ENCODE results near the gene MTCH2.
A peak's percentile ranks its signal among the peaks of the same experiment; 100 is the strongest.

The MTCH2 gene

DNA sequence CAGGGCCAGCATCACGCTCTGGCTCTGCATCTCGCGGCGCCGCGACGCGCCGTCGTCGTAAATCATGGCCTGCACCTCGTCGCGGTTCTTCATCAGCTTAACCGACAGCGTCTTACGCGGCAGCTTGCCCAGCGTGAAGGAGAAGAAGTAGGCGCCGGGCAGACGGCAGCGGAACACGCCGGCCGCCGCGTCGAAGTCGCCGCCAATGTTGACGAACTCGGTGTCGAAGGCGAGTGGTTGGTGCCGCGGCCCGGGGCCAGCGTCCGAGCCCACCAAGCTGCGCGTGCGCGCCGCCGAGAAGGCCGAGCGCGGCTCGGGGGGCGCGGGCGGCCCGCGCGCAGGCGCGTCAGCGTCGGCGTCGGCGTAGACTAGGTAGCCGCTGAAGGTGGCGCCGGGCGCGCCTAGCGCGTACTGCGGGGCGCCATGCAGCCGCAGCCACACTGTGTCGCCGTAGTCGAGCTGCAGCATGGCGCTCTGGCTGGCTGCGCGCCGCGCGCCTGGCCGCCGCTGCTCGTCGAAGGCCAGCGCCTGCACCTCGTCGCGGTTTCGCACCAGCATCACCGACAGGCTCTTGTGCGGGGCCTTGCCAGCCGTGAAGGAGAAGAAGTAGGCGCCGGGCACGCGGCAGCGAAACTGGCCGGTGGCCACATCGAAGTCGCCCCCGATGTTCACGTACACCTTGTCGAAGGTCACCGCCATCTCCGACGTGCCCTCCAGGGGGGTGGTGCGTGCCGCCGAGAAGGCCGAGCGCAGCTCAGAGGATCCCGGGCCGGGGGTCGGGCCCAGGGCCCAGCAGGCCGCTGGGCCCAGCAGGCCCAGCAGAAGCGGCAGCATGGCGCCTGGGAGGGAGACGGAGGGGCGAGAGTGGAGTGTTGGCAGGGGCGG is 52.1 kb downstream of the MTCH2 start:
- DNase-seq (ENCODE audit: low read depth in 2 of 2), result no peak

DNA sequence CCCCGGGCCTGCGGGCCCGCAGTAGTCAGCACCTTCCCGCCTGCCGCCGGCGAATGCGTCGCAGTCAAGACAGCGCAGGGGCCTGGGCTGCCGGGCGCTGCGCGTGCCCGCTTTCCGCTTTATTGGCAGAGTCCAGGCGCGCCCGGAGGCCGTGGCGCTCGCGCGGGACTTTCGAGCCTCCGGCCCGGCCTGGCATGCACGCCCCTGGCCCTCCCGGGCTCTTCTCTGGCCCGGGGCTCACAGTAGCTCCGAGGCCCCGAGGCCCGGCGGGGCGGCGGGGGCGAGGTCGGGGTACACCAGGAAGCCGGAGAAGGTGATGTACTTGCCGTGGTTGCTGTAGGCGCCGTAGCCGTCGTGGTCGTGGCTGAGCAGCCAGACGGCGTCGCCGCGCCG is 52.8 kb downstream of the MTCH2 start:
- DNase-seq (ENCODE audit: low read depth in 2 of 2), result no peak

DNA sequence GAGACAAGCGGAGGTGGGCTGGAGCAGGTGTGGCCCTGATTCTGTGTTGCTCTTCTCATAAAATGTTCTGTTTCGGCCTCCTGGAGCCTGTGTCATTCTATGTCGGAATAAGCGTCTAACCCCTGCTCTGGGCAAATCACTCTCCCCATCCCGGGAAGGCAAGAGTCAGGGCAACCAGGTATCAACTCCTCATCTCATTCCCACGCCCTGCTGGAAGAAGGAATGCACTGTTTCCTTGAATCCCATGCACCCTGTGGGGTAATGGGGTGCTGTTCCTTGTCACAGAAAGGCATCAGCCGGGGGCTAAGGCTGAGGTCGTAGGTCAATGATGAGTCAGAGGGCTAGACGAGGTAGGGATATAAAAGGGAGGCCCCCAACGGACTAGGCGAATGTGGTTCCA is 53.2 kb downstream of the MTCH2 start:
- DNase-seq (ENCODE audit: low read depth in 2 of 2), result no peak

DNA sequence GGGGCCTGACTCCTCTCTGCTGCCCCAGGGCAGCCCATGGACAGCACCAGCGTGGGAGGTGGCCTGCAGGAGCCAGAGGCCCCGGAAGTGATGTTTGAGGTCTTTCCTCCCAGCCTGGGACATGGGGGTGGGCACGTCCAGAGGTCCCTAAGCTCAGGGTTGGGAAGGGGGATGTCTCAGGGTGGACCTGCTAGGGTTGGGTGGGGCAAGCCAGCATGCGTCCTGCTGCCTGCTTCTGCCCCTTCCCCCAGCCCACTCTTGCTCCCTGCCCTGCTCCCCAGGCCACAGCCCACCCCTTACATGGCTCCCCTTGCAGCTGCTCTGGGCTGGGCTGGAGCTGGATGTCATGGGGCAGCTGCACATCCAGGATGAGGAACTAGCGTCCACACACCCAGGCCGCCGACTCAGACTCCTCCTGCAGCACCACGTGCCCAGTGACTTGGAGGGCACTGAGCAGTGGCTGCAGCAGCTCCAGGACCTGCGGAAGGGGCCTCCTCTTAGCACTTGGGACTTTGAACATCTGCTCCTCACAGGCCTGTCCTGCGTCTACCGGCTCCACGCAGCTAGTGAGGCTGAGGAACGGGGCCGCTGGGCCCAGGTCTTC is 54.5 kb downstream of the MTCH2 start:
- no peak for DNase-seq (ENCODE audit: low read depth in 2 of 2)

DNA sequence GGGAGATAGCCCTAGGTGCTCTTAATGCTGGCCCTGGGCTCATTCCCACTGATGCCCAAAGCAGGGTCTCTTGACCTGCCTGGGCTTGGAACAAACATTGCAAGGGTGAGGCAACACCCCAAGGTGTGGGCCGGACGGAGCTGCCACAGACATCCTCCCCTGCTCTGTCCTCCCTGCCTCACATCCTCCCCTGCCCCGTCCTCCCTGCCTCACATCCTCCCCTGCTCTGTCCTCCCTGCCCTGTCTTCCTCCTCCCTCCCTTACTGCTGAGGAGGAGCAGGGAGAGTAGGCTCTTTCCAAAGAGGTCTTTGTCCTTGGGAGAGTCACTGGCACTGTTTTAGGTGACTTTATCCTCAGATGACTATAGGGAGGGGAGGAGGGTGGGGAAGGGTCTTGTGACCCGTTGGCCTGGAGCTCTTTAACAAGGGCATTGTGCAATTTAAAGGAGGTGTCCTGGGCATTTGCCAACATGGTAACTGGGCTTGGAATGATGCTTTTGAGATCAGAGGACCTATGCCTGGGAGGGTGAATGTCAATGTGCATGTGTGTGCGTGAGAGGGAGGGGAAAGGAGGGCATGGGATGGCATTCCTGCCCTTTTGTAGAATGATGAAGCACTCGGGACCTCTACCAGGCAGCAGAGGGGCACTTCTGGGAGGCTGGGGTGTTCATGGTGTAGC is 55.2 kb downstream of the MTCH2 start:
- DNase-seq (ENCODE audit: low read depth in 2 of 2), result no peak

DNA sequence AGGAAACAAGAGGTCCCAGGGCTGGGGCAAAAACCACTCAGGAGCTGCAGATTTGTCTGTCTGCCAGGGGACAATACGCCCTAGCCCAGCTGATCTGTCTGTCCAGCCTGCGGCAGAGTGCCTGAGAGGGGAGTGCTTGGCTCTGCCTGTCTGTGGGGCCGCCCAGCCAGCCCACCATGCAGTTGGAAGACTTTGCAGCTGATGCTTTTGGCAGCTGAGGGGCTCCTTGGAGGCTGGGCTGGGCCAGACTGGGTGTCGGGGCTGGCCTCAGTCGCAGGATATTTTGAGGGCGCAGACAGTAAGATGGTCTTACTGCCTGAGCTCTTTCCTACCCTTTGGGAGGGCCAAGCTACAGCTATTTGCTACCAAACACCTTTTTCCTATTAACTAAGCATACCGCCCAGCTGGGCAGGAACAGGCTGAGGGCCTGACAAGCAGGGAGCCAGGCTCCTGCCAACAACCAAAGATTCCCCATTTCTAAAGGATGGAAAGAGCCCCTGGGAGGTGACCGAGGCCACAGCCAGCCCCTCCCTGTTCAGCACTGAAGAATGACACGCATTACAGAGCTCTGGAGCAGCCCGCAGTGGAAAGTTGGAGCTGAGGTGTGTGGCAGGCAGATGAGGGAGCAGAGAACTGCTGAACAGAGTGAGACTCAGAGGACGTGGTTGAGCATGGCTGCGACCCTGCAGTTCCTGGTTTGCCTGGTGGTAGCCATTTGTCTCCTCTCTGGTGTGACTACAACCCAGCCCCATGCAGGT is 56.1 kb downstream of the MTCH2 start, which contains the start of gene FAM180B:
Gene FAM180B (plus strand): TSS at position 581 of the 758 bp plus-strand sequence. CDS start 91 bp downstream, at position 672.
- DNase-seq (ENCODE audit: low read depth in 2 of 2), result no peak

DNA sequence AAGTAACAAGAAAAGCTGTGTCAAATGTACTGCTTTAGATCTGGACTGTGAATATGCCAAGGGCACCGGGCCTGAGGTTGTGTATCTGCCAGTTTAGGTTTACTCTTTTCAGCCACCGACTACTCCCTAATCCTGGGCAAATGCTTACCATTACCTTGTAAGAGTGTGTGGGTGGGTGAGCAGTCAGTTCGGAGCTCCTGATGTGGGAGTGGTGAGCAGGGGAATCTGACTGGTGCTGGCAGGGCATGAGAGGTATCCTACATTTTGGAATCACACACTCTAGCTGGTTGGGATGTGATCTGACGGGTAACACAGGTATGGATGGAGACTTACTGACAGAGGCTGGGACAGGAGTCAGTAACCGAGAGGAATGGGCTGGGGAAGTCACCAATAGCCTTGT is 58.5 kb downstream of the MTCH2 start:
- no peak for DNase-seq (ENCODE audit: low read depth in 2 of 2)

DNA sequence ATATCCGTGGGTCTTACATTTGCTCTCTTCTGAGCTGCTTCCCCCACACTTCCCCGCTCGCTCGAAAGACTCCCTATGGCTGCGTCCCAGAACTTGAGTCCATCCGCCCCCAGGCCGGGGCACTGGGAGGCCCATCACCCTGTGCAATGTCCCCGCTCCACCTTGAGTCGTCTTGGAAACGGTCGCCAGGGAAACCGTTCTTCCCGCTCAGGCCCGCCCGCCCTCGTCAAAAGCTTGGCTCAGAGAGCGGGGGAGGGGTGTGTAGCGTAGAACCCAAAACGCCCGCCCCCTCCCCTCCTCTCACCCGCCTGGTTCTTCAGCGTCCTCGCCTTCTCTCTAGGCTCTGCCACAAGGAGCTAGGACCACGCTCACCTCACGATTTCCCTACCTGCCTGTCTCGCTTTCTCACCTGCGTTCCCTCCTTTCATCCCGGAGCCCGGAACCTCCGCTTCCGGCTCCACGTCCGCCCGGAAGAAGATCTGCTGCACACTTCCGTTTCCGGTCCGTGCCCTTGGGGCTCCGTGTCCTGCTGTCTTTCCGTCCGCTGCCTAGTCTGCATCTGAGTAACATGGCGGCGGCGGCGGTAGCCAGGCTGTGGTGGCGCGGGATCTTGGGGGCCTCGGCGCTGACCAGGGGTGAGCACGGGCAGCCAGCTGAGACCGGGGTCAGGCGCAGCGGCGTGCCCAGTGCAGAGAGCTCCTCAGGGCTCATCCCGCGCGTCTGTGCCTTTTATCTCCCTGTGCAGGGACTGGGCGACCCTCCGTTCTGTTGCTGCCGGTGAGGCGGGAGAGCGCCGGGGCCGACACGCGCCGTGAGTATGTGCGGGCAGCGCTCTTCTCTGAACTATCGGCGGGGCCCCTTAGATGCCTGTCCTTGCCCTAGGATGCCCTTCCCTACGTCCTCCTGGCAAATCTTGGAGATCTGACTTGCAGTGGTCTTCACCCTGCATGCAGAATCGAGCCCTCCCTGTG is 63.5 kb downstream of the MTCH2 start, which contains the start of the genes KBTBD4 and NDUFS3:
Gene KBTBD4 (minus strand): TSS at position 447 of the 971 bp plus-strand sequence. CDS start 19 bp downstream, at position 428.
Gene NDUFS3 (plus strand): TSS at position 551 of the 971 bp plus-strand sequence. CDS start 18 bp downstream, at position 569.
- DNase-seq (ENCODE audit: low read depth in 2 of 2), result peak; percentile 81 to 82

DNA sequence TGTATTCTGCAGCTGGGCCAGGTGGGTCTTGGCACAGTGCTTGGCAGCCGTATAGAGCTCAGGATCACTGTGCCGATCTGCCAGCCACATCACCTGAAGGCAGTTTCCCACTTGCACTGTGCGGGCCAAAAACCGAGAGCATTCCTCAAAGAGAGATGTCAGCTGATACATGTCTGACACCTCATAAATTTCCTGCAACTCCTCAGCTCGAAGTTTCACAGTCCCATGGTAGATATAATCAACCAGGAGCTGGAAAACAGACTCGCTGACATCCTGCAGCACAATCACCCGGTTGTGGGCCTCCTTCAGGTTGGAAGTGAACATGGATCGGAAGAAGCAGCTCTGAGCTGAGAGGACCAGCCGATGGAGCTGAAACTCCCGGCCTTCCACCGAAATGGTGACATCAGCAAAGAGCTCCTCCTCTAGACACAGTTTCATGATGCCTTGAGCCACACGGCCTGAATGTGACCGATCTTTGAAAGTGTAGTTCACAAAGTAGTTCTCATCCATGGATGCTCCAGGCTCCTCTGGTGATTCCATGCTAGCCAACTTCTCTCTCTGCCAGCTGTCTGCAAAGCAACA is 64.8 kb downstream of the MTCH2 start:
- no peak for DNase-seq (ENCODE audit: low read depth in 2 of 2)

DNA sequence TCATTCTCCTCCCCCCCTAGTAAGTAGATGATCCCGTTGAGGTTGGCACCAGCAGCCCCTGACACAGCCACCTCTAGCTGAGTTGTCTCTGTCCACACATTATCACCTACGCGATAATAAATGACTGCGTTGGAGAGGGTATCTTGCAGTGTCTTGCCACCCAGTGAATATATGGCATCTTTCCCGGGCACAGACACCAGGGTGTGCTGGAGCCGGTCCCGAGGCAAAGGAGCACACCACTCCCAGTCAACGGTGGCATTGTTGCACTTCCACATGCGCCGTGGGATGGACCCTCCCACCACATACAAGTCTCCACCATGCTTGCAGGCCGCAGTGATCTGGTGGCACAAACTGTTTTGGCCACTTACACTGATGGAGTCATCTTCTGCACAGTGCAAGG is 69.0 kb downstream of the MTCH2 start:
- no peak for DNase-seq (ENCODE audit: low read depth in 2 of 2)

DNA sequence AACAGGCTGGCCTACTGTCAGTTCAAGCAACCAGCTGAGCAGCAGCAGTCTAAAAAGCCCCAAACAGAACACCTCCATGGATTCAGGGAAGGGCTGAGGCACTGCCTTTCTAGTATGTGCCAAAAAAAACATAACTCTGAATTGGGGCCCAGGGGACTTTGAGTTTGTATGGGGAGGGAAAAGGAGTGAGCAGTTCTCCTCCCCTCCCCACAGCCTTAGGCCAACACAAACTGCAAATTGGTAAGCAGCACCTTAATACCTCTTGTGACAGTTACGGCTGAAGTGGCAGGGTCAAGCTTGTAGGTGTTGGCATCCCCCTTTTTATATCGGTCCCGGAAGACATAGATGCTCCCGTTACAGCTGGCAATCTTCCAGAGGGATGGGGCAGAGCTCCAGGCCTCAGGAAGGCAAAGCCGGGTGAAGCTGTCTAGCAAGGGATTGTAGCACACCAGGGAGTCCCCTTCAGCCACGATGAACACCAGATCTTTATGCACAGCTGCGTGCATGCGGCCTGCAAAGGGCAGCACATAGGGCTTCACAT is 69.6 kb downstream of the MTCH2 start:
- no peak for DNase-seq (ENCODE audit: low read depth in 2 of 2)

DNA sequence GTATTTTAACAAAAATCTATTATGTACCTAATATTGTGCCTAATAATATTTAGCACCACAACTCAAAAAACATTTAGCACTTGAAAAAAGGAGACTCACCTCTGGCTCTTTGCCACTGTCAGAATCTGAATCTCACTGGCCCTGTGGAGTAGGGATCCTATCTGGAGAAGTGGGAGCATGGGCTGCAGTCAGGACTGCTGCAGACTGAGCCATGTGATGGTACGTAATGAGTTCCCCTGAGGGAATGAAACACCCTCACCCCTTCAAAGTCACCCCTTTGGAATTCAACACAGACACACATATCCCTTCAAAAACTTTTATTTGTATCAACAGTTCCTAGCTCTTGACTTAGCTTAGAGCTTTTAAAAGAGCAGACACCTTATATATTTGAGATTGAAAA is 70.5 kb downstream of the MTCH2 start:
- no peak for DNase-seq (ENCODE audit: low read depth in 2 of 2)

DNA sequence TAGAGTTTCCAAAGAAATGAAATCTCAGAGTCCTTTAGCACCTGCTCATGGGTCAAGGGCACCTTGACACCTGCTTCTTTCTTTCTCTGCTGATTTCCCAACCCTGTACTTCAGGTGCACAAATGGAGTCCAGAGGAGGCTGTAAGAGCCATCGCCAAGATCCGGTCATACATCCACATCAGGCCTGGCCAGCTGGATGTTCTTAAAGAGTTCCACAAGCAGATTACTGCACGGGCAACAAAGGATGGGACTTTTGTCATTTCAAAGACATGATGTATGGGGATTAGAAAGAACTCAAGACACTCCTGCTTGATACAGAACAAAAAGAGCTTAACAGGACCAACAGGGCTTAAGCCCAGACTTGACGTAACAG is 71.0 kb downstream of the MTCH2 start:
- no peak for DNase-seq (ENCODE audit: low read depth in 2 of 2)

DNA sequence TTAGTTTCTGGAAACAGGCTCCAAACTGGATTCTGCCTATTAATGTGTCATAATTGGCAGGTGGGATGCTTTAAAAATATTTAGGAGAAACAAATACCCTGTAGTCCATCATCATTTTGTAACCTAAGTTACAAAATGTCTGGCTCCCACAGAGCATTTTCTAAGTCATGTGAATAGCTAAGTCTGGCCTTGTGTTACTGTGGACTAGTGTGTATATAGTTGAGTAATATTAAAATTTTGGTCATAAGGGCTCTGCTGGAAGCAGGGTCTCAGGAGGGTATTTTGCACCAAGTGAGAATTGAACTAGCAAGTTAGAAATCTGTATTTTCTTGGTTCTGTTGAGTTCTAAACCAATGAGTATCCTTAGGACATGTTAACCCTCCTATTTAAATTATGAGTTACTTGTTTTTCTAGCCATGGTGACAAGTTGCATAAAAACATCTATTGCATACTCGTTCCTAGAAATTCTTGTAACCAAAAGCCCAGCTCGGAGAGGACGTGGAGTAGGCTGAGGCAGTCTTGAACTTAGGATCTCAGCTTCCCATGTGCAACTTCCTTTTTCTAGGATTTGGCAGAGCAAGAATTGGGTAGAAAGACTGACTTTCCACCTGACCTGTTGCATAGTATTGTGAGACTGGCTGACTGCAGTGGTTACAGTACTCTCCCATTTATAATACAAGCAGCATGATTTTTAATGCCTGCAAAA is 71.6 kb downstream of the MTCH2 start:
- no peak for DNase-seq (ENCODE audit: low read depth in 2 of 2)

DNA sequence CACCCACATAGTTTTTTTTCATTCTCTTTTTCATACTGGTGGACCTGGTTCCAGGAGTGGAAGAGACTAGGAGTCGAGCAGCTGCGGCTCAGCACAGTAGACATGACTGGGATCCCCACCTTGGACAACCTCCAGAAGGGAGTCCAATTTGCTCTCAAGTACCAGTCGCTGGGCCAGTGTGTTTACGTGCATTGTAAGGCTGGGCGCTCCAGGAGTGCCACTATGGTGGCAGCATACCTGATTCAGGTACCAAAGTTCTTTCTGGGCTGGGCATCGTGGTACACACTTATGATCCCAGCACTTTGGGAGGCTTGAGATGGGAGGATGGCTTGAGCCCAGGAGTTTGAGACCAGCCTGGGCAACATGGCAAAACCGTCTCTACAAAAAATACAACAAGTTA is 72.7 kb downstream of the MTCH2 start:
- DNase-seq (ENCODE audit: low read depth in 2 of 2), result no peak

Data from activated CD4-positive, alpha-beta T cell treated with anti-CD3 and anti-CD28 coated beads for 24 hours (primary cell).